AG09309 (cell line): Measurements from ENCODE around the gene FOSB.

Experiments
- DNase-seq: peaks from one replicate; pipeline ENCODE4 v3.0.0-alpha.2; 2010; ENCODE audit warnings: low read depth
- H3K4me3 ChIP-seq: 2 replicates; pipeline ENCODE4 v1.5.1; 2011; ENCODE audit warnings: mild to moderate bottlenecking, low read depth, low read length, moderate library complexity; ENCODE audit not compliant: control insufficient read depth
- CTCF ChIP-seq: IDR thresholded peaks from 2 replicates; pipeline ENCODE4 v1.5.1; 2011; ENCODE audit warnings: mild to moderate bottlenecking, low read depth, low read length, inconsistent platforms; ENCODE audit not compliant: insufficient read depth, control insufficient read depth; ENCODE audit errors: missing control alignments

FOSB gene

GRCh38 chr19:45471111-45471930, 3.5 kb downstream of the FOSB start:
- no peak for DNase-seq
- H3K4me3 ChIP-seq = no peak overlapping the region
- no peak for TF ChIP-seq CTCF

GRCh38 chr19:45471931-45472562, 4.3 kb downstream of the FOSB start:
- no peak for DNase-seq
- H3K4me3 ChIP-seq = no peak overlapping the region
- no peak for TF ChIP-seq CTCF

GRCh38 chr19:45472563-45473366, 5.0 kb downstream of the FOSB start:
- H3K4me3 ChIP-seq = no peak overlapping the region
- no peak for DNase-seq
- TF ChIP-seq CTCF = no peak

- H3K4me3 ChIP-seq = no peak overlapping the region
- no peak for TF ChIP-seq CTCF
- no peak for DNase-seq
Observed at GRCh38 chr19:45473367-45473681, 5.5 kb downstream of the FOSB start.

DNA sequence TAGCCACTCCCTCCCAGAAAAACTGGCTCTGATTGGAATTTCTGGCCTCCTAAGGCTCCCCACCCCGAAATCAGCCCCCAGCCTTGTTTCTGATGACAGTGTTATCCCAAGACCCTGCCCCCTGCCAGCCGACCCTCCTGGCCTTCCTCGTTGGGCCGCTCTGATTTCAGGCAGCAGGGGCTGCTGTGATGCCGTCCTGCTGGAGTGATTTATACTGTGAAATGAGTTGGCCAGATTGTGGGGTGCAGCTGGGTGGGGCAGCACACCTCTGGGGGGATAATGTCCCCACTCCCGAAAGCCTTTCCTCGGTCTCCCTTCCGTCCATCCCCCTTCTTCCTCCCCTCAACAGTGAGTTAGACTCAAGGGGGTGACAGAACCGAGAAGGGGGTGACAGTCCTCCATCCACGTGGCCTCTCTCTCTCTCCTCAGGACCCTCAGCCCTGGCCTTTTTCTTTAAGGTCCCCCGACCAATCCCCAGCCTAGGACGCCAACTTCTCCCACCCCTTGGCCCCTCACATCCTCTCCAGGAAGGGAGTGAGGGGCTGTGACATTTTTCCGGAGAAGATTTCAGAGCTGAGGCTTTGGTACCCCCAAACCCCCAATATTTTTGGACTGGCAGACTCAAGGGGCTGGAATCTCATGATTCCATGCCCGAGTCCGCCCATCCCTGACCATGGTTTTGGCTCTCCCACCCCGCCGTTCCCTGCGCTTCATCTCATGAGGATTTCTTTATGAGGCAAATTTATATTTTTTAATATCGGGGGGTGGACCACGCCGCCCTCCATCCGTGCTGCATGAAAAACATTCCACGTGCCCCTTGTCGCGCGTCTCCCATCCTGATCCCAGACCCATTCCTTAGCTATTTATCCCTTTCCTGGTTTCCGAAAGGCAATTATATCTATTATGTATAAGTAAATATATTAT, 6.1 kb downstream of the FOSB start:
- no peak overlapping the region for H3K4me3 ChIP-seq
- no peak for TF ChIP-seq CTCF
- no peak for DNase-seq

GRCh38 chr19:45474606-45475521, 7.1 kb downstream of the FOSB start:
- no peak overlapping the region for H3K4me3 ChIP-seq
- no peak for DNase-seq
- TF ChIP-seq CTCF = no peak
